ENCODE data around the gene ZNF324.
A peak's percentile ranks its signal among the peaks of the same experiment; 100 is the strongest.
"Not testable (repeated sequence)": the region's sequence is repeated elsewhere in the genome, so short reads cannot be mapped to it uniquely, and the experiment has no call there.

Gene ZNF324

GRCh38 chr19:58466760-58467589 is at the start of gene ZNF324:
ZNF324 (plus strand) TSS chr19:58467080; CDS start chr19:58469186, 2,106 bp downstream.
- DNase-seq (ENCODE audit: low read depth in 3 of 3): peak; percentile 93 to 98 (median 96)

DNA sequence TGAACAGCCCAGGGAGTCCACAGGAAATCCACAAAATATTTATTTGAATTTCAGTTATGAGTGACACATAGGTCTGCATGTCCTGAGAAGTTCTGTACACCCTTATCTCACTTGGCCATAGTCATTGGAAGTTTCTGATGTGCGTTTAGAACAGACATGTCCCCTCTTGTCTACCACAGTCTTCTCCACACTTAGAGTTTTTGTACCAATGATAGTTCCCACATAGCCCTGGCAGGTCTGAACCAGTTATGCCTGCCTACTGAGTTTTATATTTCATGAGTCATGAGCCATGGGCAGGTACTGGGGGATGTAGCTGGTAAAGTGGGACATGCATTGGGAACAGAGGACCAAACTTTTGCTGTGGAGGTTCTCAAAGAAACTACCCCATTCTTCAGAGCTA is 38.3 kb upstream of the ZNF324 start:
- no peak for DNase-seq (ENCODE audit: low read depth in 3 of 3)

GRCh38 chr19:58429745-58430144 is 37.1 kb upstream of the ZNF324 start:
- DNase-seq (ENCODE audit: low read depth in 3 of 3): no peak

DNA sequence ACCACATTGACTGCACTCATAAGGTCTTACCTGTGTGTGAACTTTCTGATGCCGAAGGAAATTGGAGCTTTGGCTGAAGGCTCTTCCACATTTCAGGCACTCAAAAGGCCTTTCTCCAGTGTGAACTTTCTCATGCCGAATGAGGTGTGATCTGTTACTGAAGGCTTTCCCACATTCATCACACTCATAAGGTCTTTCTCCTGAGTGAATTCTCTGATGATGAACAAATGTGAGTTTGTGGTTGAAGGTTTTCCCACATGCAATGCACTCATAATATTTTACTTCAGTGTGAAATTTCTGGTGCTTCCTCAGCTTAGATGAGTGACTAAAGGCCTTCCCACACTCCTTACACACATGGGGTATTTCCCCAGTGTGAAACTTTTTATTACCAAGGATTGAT is 32.7 kb upstream of the ZNF324 start:
- no peak for DNase-seq (ENCODE audit: low read depth in 3 of 3)

GRCh38 chr19:58439576-58440554 is 27.0 kb upstream of the ZNF324 start, which contains the start of gene ZNF132:
ZNF132 (minus strand) TSS chr19:58440153; CDS start chr19:58439821, 332 bp downstream.
- peak; percentile 86 to 94 (median 86) for DNase-seq (ENCODE audit: low read depth in 3 of 3)

GRCh38 chr19:58440556-58440955 is 26.3 kb upstream of the ZNF324 start:
- DNase-seq (ENCODE audit: low read depth in 3 of 3): no peak

- not testable (repeated sequence) for DNase-seq (ENCODE audit: low read depth in 3 of 3)
Measured at GRCh38 chr19:58442986-58443385, 23.9 kb upstream of the ZNF324 start.

- DNase-seq (ENCODE audit: low read depth in 3 of 3): not testable (repeated sequence)
Measured at GRCh38 chr19:58448860-58449259, 18.0 kb upstream of the ZNF324 start.

DNA sequence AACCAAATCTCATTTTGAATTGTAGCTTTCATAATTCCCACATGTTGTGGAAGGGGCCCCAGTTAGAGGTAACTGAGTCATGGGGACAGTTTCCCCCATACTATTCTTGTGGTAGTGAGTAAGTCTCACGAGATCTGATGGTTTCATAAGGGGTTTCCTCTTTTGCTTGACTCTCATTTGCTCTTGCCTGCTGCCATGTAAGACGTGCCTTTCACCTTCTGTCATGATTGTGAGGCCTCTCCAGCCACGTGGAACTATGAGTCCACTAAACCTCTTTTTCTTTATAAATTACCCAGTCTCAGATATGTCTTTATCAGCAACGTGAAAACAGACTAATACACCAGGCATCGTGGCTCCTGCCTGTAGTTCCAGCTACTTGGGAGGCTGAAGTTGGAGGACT is 16.9 kb upstream of the ZNF324 start:
- not testable (repeated sequence) for DNase-seq (ENCODE audit: low read depth in 3 of 3)

DNA sequence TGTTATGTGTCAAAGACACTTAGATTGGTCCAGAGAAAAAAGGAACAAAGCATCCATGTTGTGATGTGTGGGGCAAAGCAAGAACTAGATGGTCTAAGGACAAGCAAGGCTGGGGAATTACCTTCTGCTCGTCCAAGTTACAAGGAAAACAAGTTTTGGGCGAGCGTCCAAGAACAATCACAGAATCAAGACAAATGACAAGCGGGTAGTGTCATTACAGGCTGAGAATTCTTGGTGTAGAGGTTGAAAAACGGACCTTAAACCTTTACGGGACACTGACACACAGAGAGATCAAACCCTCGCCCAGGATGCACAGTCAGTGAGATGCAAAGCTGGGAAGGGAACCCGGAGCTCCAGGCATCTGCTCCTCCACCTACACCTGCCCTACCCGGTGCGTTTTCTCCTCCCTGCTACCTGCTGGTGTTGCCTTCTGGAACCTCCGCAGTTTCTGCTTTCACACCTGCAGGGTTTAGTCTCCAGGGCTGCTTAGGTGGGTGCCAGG is 16.0 kb upstream of the ZNF324 start:
- no peak for DNase-seq (ENCODE audit: low read depth in 3 of 3)

- peak; percentile 90 to 92 (median 91) for DNase-seq (ENCODE audit: low read depth in 3 of 3)
Measured at GRCh38 chr19:58451358-58452101, 15.3 kb upstream of the ZNF324 start, which contains the start of gene ZNF324B. ZNF324B (plus strand) TSS chr19:58451622; CDS start chr19:58453702, 2,080 bp downstream.

DNA sequence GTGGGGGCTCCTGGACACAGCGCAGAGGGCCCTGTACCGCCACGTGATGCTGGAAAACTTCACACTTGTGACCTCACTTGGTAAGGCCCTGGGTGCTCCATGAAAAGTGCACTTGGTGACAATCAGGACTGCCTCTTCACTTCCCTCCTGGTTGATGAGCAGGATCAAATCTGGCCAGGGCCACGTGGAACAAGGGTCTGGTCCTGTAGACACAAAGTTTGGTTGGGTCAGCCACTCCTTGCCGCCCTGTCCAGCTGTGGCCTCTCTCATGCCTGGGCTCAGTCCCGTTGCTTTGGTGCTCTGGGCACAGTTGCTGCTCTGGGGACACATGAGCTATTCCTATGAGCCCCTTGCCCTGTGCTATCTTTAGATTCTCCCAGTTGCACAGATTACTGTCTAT is 13.1 kb upstream of the ZNF324 start:
- no peak for DNase-seq (ENCODE audit: low read depth in 3 of 3)

DNA sequence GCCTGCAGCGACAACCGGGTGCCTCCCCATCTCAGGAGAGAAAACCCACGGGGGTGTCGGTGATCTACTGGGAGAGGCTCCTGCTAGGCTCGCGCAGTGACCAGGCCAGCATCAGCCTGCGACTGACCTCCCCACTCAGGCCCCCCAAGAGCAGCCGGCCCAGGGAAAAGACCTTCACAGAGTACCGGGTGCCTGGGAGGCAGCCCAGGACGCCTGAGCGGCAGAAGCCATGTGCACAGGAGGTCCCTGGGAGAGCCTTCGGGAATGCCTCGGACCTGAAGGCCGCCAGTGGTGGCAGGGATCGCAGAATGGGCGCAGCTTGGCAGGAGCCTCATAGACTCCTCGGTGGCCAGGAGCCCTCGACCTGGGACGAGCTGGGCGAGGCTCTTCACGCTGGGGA is 11.6 kb upstream of the ZNF324 start:
- DNase-seq (ENCODE audit: low read depth in 3 of 3): no peak

DNA sequence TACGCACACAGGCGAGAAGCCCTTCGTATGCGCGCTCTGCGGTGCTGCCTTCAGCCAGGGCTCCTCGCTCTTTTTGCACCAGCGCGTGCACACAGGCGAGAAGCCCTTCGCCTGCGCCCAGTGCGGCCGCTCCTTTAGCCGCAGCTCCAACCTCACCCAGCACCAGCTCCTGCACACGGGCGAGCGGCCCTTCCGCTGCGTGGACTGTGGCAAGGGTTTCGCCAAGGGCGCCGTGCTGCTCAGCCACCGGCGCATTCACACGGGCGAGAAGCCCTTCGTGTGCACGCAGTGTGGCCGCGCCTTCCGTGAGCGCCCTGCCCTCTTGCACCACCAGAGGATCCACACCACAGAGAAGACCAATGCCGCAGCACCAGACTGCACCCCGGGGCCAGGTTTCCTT is 10.8 kb upstream of the ZNF324 start:
- no peak for DNase-seq (ENCODE audit: low read depth in 3 of 3)

DNA sequence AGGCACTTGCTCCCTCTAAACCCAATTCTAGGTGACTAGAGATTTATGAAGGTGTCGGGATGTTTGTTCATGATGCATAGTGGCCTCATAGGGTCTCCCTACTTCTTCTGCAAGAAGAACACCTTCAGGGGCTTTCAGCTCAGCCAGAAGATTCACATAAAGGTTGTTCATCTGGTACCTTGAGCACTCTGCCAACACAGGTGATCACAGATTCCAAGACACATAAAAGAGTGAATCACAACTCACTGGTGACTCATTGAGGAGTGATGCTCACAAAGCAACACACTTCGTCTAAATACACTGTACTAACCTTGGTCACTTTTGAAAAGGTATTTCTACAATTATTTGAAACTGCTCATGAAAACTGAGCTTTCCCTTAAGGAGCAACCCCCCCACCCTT is 6.8 kb upstream of the ZNF324 start:
- DNase-seq (ENCODE audit: low read depth in 3 of 3): no peak

- no peak for DNase-seq (ENCODE audit: low read depth in 3 of 3)
Measured at GRCh38 chr19:58466089-58466759, 656 bp upstream of the ZNF324 start.

DNA sequence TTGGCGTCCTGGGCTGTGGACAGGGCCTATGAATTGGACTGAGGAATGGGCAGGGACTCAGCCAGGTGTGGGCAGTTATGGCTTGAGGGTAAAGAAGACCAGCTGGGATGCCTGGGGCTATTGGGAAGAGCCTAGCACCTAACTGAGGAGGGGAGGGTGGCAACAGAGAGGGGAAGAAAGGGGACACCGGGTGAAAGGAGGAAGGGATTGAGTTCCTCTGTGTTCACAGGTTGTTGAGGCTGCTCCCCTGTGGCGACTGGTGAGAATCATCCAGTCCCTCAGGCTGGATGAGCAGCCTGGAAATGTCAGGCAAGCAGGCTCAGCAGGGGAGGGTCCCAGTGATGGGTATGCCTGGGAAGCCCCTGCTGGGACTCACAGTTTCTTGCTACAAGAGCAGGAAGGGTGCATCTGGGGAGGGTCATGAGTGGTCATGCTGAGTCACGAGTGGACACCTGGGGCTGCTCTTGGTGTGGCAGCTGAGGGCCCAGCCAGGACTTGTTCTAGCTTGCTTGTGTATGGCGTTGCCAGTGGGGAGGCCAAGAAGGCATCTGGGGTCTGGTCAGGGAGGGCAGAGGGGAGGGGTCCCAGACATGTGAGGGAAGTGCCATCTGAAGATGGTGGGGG is 1.4 kb downstream of the ZNF324 start:
- DNase-seq (ENCODE audit: low read depth in 3 of 3): no peak

- DNase-seq (ENCODE audit: low read depth in 3 of 3): no peak
Measured at GRCh38 chr19:58469241-58470013, 2.5 kb downstream of the ZNF324 start.

DNA sequence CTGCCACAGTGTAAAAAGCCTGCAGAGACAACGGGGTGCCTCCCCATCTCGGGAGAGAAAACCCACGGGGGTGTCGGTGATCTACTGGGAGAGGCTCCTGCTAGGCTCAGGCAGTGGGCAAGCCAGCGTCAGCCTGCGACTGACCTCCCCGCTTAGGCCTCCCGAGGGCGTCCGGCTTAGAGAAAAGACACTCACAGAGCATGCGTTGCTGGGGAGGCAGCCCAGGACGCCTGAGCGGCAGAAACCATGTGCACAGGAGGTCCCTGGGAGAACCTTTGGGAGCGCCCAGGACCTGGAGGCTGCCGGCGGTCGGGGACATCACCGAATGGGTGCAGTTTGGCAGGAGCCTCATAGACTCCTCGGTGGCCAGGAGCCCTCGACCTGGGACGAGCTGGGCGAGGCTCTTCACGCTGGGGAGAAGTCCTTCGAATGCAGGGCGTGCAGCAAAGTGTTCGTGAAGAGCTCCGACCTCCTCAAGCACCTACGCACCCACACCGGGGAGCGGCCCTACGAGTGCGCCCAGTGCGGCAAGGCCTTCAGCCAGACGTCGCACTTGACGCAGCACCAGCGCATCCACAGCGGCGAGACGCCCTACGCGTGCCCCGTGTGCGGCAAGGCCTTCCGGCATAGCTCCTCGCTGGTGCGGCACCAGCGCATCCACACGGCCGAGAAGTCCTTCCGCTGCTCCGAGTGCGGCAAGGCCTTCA is 4.1 kb downstream of the ZNF324 start:
- DNase-seq (ENCODE audit: low read depth in 3 of 3): not testable (repeated sequence)

Data from stimulated activated CD4-positive, alpha-beta T cell treated with anti-CD3 and anti-CD28 coated beads, TNF-alpha, amount 100 ng/mL, for 48 hours (primary cell).